WTC11 (cell line): ENCODE measurements around the gene TARM1. TPM values are rescaled to one million over a fixed set of nuclear protein-coding genes. Genes with fewer than 3 reads are reported as not detected.

ENCODE experiments used
- ATAC-seq: fragments of 200-7000 bp; cut with Tn5 transposase; 2 replicates; pipeline ENCODE4 v1.10.0; 2021; ENCODE audit warnings: mild to moderate bottlenecking, moderate library complexity
- CTCF ChIA-PET: fragments of 300-600 bp; sonication (Branson Sonifier 250); formaldehyde crosslinking; loops from one replicate; lab custom pipeline; 2021; ENCODE audit warnings: antibody characterized with exemption; lab: Charles Lee
- POLR2A ChIA-PET: fragments of 350-600 bp; sonication (Branson Sonifier 250); formaldehyde crosslinking; loops from one replicate; lab custom pipeline; 2021; ENCODE audit warnings: antibody characterized with exemption; lab: Charles Lee
- DNase-seq: peaks from one replicate; pipeline ENCODE4 v3.0.0; 2021; ENCODE audit warnings: low spot score
- H3K27ac Mint-ChIP-seq: 2 replicates; pipeline ENCODE4 v1.8.0; 2021; ENCODE audit warnings: mixed read lengths
- H3K27me3 Mint-ChIP-seq: 2 replicates; pipeline ENCODE4 v1.8.0; 2021; ENCODE audit warnings: low read depth, mild to moderate bottlenecking, moderate library complexity, mixed read lengths
- H3K36me3 Mint-ChIP-seq: 2 replicates; pipeline ENCODE4 v1.8.0; 2021; ENCODE audit warnings: mixed read lengths
- H3K4me1 Mint-ChIP-seq: 2 replicates; pipeline ENCODE4 v1.8.0; 2022; ENCODE audit warnings: mixed read lengths
- H3K4me3 Mint-ChIP-seq: 2 replicates; pipeline ENCODE4 v1.8.0; 2021; ENCODE audit warnings: mild to moderate bottlenecking, moderate library complexity, mixed read lengths
- H3K9me3 Mint-ChIP-seq: 2 replicates; pipeline ENCODE4 v1.8.0; 2021; ENCODE audit warnings: mixed read lengths
- ATF1 ChIP-seq: sonication (generic); formaldehyde crosslinking; IDR thresholded peaks from 2 replicates; pipeline ENCODE4 v1.8.1; 2023; ENCODE audit warnings: mild to moderate bottlenecking, moderate library complexity, missing genetic modification reagents
- ATF2 ChIP-seq: sonication (generic); formaldehyde crosslinking; IDR thresholded peaks from 2 replicates; pipeline ENCODE4 v1.8.1; 2022; ENCODE audit warnings: low read depth, missing genetic modification reagents, borderline replicate concordance
- E2F4 ChIP-seq: sonication (generic); formaldehyde crosslinking; IDR thresholded peaks from 2 replicates; pipeline ENCODE4 v1.8.1; 2022; ENCODE audit warnings: low read depth, mild to moderate bottlenecking, moderate library complexity, missing genetic modification reagents, borderline replicate concordance
- EMX1 ChIP-seq: fragments of 250-450 bp; sonication (Bioruptor Pico); IDR thresholded peaks from 2 replicates; pipeline ENCODE4 v1.8.0; 2021; ENCODE audit warnings: mild to moderate bottlenecking
- ESRRA ChIP-seq: sonication (generic); formaldehyde crosslinking; IDR thresholded peaks from 2 replicates; pipeline ENCODE4 v1.8.1; 2022; ENCODE audit warnings: mild to moderate bottlenecking, missing genetic modification reagents, borderline replicate concordance
- GABPB1 ChIP-seq: sonication (generic); formaldehyde crosslinking; IDR thresholded peaks from 2 replicates; pipeline ENCODE4 v1.8.1; 2023; ENCODE audit warnings: mild to moderate bottlenecking, missing genetic modification reagents
- JAZF1 ChIP-seq: fragments of 250-450 bp; sonication (Bioruptor Pico); IDR thresholded peaks from 2 replicates; pipeline ENCODE4 v1.9.0; 2021; ENCODE audit warnings: moderate library complexity, mild to moderate bottlenecking, inconsistent platforms
- MLX ChIP-seq: sonication (generic); formaldehyde crosslinking; IDR thresholded peaks from 2 replicates; pipeline ENCODE4 v1.8.1; 2023; ENCODE audit warnings: mild to moderate bottlenecking, missing genetic modification reagents, moderate library complexity
- NFE2L1 ChIP-seq: sonication (generic); formaldehyde crosslinking; IDR thresholded peaks from 2 replicates; pipeline ENCODE4 v1.8.1; 2023; ENCODE audit warnings: missing genetic modification reagents
- NFYB ChIP-seq: sonication (generic); formaldehyde crosslinking; conservative IDR thresholded peaks from 2 replicates; pipeline ENCODE4 v1.8.0; 2022; ENCODE audit warnings: low read depth, missing genetic modification reagents
- NR1H2 ChIP-seq: sonication (generic); formaldehyde crosslinking; IDR thresholded peaks from 2 replicates; pipeline ENCODE4 v1.9.0; 2021; ENCODE audit warnings: mild to moderate bottlenecking, moderate library complexity, missing genetic modification reagents
- NR2C2 ChIP-seq: sonication (generic); formaldehyde crosslinking; IDR thresholded peaks from 2 replicates; pipeline ENCODE4 v1.8.0; 2022; ENCODE audit warnings: mild to moderate bottlenecking, missing genetic modification reagents
- SMAD3 ChIP-seq: sonication (generic); formaldehyde crosslinking; IDR thresholded peaks from 2 replicates; pipeline ENCODE4 v1.8.0; 2022; ENCODE audit warnings: missing genetic modification reagents, mild to moderate bottlenecking, borderline replicate concordance
- SP1 ChIP-seq: sonication (generic); formaldehyde crosslinking; conservative IDR thresholded peaks from 2 replicates; pipeline ENCODE4 v1.8.1; 2022; ENCODE audit warnings: missing genetic modification reagents
- TCF7 ChIP-seq: sonication (generic); formaldehyde crosslinking; IDR thresholded peaks from 2 replicates; pipeline ENCODE4 v1.8.0; 2022; ENCODE audit warnings: mild to moderate bottlenecking, low read depth, missing genetic modification reagents, moderate library complexity
- ZBTB43 ChIP-seq: sonication (generic); formaldehyde crosslinking; IDR thresholded peaks from 2 replicates; pipeline ENCODE4 v1.8.1; 2023; ENCODE audit warnings: mild to moderate bottlenecking, missing genetic modification reagents
- ZNF138 ChIP-seq: sonication (generic); formaldehyde crosslinking; conservative IDR thresholded peaks from 2 replicates; pipeline ENCODE4 v1.8.1; 2022; ENCODE audit warnings: mild to moderate bottlenecking, moderate library complexity, missing genetic modification reagents
- ZNF416 ChIP-seq: fragments of 250-450 bp; sonication (Bioruptor Pico); IDR thresholded peaks from 2 replicates; pipeline ENCODE4 v1.9.0; 2021; ENCODE audit warnings: mild to moderate bottlenecking, inconsistent platforms
- total RNA-seq: library from RNA; stranded (reverse); gene quantifications from 3 replicates; pipeline ENCODE4 v1.2.3, GENCODE V29; 2021
- TF ChIP-seq, protein P1 (sequence below): sonication (generic); formaldehyde crosslinking; IDR thresholded peaks from 2 replicates; pipeline ENCODE4 v1.8.1; 2022; ENCODE audit warnings: mild to moderate bottlenecking, missing genetic modification reagents, moderate library complexity, borderline replicate concordance
- TF ChIP-seq, protein P2 (sequence below): sonication (generic); formaldehyde crosslinking; IDR thresholded peaks from 2 replicates; pipeline ENCODE4 v1.8.0; 2022; ENCODE audit warnings: mild to moderate bottlenecking, missing genetic modification reagents
- TF ChIP-seq, protein P3 (sequence below): fragments of 200-600 bp; IDR thresholded peaks from 2 replicates; pipeline ENCODE4 v1.8.0; 2022; ENCODE audit warnings: antibody characterized with exemption

The TARM1 gene
- total RNA-seq, 1 experiment from 2014 or later: not detected

- TF ChIP-seq ATF2 (CRISPR knock-in tag) (no peak), GABPB1 (no peak), ESRRA (CRISPR knock-in tag) (no peak), NR2C2 (CRISPR knock-in tag) (no peak), E2F4 (no peak)
- TF ChIP-seq, protein P1, sequence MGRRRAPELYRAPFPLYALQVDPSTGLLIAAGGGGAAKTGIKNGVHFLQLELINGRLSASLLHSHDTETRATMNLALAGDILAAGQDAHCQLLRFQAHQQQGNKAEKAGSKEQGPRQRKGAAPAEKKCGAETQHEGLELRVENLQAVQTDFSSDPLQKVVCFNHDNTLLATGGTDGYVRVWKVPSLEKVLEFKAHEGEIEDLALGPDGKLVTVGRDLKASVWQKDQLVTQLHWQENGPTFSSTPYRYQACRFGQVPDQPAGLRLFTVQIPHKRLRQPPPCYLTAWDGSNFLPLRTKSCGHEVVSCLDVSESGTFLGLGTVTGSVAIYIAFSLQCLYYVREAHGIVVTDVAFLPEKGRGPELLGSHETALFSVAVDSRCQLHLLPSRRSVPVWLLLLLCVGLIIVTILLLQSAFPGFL (CRISPR knock-in tag): no peak
Measured at GRCh38 chr19:54062643-54063042, 18.5 kb downstream of the TARM1 start (continued).

GRCh38 chr19:54047616-54048015 lies 33.5 kb downstream of the TARM1 start:
- H3K27me3 Mint-ChIP-seq: peaks cover 21% of the 10 kb centered on the region

GRCh38 chr19:54045771-54046170 lies 35.4 kb downstream of the TARM1 start:
- no peak for DNase-seq
- no peak for ATAC-seq
- Mint-ChIP-seq H3K27ac (no peak overlapping the region), H3K4me1 (peaks cover 11% of the 10 kb centered on the region), H3K27me3 (peaks cover 21% of the 10 kb centered on the region), H3K9me3 (peaks cover 8% of the 10 kb centered on the region), H3K4me3 (no peak overlapping the region), H3K36me3 (no peaks in the 10 kb centered on the region)
- CTCF ChIA-PET: no interaction called here
- TF ChIP-seq EMX1 (CRISPR knock-in tag): no peak
- TF ChIP-seq, protein P1 (CRISPR knock-in tag): no peak
- no peak for TF ChIP-seq GABPB1
- TF ChIP-seq MLX (CRISPR knock-in tag): no peak
- no peak for TF ChIP-seq ATF1
- TF ChIP-seq TCF7 (CRISPR knock-in tag): no peak
- TF ChIP-seq ZNF416: no peak
- no peak for TF ChIP-seq NFE2L1
- no peak for TF ChIP-seq SP1 (CRISPR knock-in tag)
- TF ChIP-seq, protein P2, sequence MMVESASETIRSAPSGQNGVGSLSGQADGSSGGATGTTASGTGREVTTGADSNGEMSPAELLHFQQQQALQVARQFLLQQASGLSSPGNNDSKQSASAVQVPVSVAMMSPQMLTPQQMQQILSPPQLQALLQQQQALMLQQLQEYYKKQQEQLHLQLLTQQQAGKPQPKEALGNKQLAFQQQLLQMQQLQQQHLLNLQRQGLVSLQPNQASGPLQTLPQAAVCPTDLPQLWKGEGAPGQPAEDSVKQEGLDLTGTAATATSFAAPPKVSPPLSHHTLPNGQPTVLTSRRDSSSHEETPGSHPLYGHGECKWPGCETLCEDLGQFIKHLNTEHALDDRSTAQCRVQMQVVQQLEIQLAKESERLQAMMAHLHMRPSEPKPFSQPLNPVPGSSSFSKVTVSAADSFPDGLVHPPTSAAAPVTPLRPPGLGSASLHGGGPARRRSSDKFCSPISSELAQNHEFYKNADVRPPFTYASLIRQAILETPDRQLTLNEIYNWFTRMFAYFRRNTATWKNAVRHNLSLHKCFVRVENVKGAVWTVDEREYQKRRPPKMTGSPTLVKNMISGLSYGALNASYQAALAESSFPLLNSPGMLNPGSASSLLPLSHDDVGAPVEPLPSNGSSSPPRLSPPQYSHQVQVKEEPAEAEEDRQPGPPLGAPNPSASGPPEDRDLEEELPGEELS (CRISPR knock-in tag): no peak
- no peak for TF ChIP-seq ESRRA (CRISPR knock-in tag)
- TF ChIP-seq NFYB (CRISPR knock-in tag): no peak
- TF ChIP-seq SMAD3 (CRISPR knock-in tag): no peak
- TF ChIP-seq, protein P3, sequence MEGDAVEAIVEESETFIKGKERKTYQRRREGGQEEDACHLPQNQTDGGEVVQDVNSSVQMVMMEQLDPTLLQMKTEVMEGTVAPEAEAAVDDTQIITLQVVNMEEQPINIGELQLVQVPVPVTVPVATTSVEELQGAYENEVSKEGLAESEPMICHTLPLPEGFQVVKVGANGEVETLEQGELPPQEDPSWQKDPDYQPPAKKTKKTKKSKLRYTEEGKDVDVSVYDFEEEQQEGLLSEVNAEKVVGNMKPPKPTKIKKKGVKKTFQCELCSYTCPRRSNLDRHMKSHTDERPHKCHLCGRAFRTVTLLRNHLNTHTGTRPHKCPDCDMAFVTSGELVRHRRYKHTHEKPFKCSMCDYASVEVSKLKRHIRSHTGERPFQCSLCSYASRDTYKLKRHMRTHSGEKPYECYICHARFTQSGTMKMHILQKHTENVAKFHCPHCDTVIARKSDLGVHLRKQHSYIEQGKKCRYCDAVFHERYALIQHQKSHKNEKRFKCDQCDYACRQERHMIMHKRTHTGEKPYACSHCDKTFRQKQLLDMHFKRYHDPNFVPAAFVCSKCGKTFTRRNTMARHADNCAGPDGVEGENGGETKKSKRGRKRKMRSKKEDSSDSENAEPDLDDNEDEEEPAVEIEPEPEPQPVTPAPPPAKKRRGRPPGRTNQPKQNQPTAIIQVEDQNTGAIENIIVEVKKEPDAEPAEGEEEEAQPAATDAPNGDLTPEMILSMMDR: no peak
- TF ChIP-seq NR1H2: no peak
- no peak for TF ChIP-seq ZNF138 (CRISPR knock-in tag)
- no peak for TF ChIP-seq JAZF1
- POLR2A ChIA-PET: no interaction called here

More at GRCh38 chr19:54047616-54048015, 33.5 kb downstream of the TARM1 start:
- ChIA-PET CTCF (interaction anchor here (0.7 kb wide), 1 partner anchor 10 kb away, joined by 3 read pairs; no protein-coding TSS in a partner anchor), POLR2A (no interaction called here)
- TF ChIP-seq ZBTB43 (CRISPR knock-in tag): no peak
- H3K4me1 Mint-ChIP-seq: no peaks in the 10 kb centered on the region
- no peak for DNase-seq
- no peak overlapping the region for H3K4me3 Mint-ChIP-seq
- H3K9me3 Mint-ChIP-seq: peaks cover 8% of the 10 kb centered on the region
- no peak for ATAC-seq
- H3K27ac Mint-ChIP-seq: no peak overlapping the region
- no peaks in the 10 kb centered on the region for H3K36me3 Mint-ChIP-seq
